A549 (cell line): Measurements from ENCODE around the gene UTP11. TPM values are rescaled to one million over a fixed set of nuclear protein-coding genes. Genes with fewer than 3 reads are reported as not detected.

Source experiments
- ATAC-seq, 2 experiments: fragments of 200-7000 bp in 1 of 2; fragments of >200 bp in 1 of 2; cut with Nextera tagmentation in 1 of 2; cut with Tn5 transposase in 1 of 2; 3 replicates each; pipeline versions ENCODE4 v1.8.0 to v1.9.1; 2018 to 2020; ENCODE audit warnings: mild to moderate bottlenecking in 1 of 2, moderate library complexity in 1 of 2
- CTCF ChIA-PET: fragments of 300-600 bp; sonication (Branson Sonifier 250); formaldehyde crosslinking; extraction: SDS; loops from one replicate; lab custom pipeline; 2021; ENCODE audit warnings: antibody characterized with exemption, inconsistent platforms; lab: Yijun Ruan, JAX
- POLR2A ChIA-PET: fragments of 350-600 bp; formaldehyde crosslinking; extraction: SDS; loops from one replicate; lab custom pipeline; 2021; ENCODE audit warnings: antibody characterized with exemption, inconsistent platforms; lab: Yijun Ruan, JAX
- DNase-seq, 2 experiments: peaks; one replicate each; pipeline versions ENCODE4 v3.0.0 to v3.0.0-alpha.2; 2011 to 2016; ENCODE audit warnings: low read depth in 1 of 2, low spot score in 1 of 2
- FAIRE-seq: peaks from 2 replicates; lab custom pipeline; 2011; peaks lifted over from hg19 to GRCh38; lab: Jason Lieb, UNC
- H3K27ac ChIP-seq, 2 experiments: fragments of >200 bp; sonication (Bioruptor Twin); formaldehyde crosslinking; 3 replicates each; pipeline ENCODE4 v1.5.1; 2016 to 2017
- H3K4me1 ChIP-seq: fragments of >200 bp; sonication (Bioruptor Twin); formaldehyde crosslinking; 3 replicates; pipeline ENCODE4 v1.6.1; 2016
- H3K4me2 ChIP-seq: fragments of >200 bp; sonication (Bioruptor Twin); formaldehyde crosslinking; 3 replicates; pipeline ENCODE4 v1.6.1; 2016
- H3K4me3 ChIP-seq: fragments of >200 bp; sonication (Bioruptor Twin); formaldehyde crosslinking; 3 replicates; pipeline ENCODE4 v1.5.1; 2016
- H3K9me3 ChIP-seq: fragments of >200 bp; sonication (Bioruptor Twin); formaldehyde crosslinking; 3 replicates; pipeline ENCODE4 v1.6.1; 2016
- BHLHE40 ChIP-seq: IDR thresholded peaks from 2 replicates; pipeline ENCODE4 v1.6.1; 2012; ENCODE audit warnings: low read depth, low read length, inconsistent platforms
- CBX8 ChIP-seq: fragments of 200-600 bp; sonication (generic); IDR thresholded peaks from 2 replicates; pipeline ENCODE4 v1.6.1; 2016
- CEBPB ChIP-seq, 2 experiments: fragments of >200 bp in 1 of 2; sonication (Bioruptor Twin) in 1 of 2; formaldehyde crosslinking in 1 of 2; IDR thresholded peaks; 2 replicates each; pipeline ENCODE4 v1.6.1; 2012 to 2016
- EHF ChIP-seq: fragments of 250-450 bp; sonication (Bioruptor Pico); IDR thresholded peaks from 2 replicates; pipeline ENCODE4 v1.5.0; 2020; ENCODE audit warnings: mild to moderate bottlenecking
- GATA3 ChIP-seq: IDR thresholded peaks from 2 replicates; pipeline ENCODE4 v1.6.1; 2012; ENCODE audit warnings: borderline replicate concordance
- HEYL ChIP-seq: fragments of 250-450 bp; sonication (Bioruptor Pico); IDR thresholded peaks from 2 replicates; pipeline ENCODE4 v1.8.0; 2021; ENCODE audit warnings: mild to moderate bottlenecking, moderate library complexity
- HOXA7 ChIP-seq: fragments of 250-450 bp; sonication (Bioruptor Pico); IDR thresholded peaks from 2 replicates; pipeline ENCODE4 v1.5.0; 2020; ENCODE audit warnings: mild to moderate bottlenecking, moderate library complexity
- HOXB13 ChIP-seq: fragments of 250-450 bp; sonication (Bioruptor Pico); IDR thresholded peaks from 2 replicates; pipeline ENCODE4 v1.5.0; 2020; ENCODE audit warnings: low read depth, mild to moderate bottlenecking, moderate library complexity
- KDM5A ChIP-seq: fragments of 200-600 bp; sonication (generic); IDR thresholded peaks from 2 replicates; pipeline ENCODE4 v1.6.1; 2016; ENCODE audit warnings: antibody characterized with exemption, mild to moderate bottlenecking
- MAFK ChIP-seq: fragments of 450-650 bp; IDR thresholded peaks from 2 replicates; pipeline ENCODE4 v1.6.1; 2014; ENCODE audit not compliant: partially characterized antibody
- MAZ ChIP-seq: fragments of 150-350 bp; IDR thresholded peaks from 2 replicates; pipeline ENCODE4 v1.6.1; 2014; ENCODE audit warnings: antibody characterized with exemption, low read depth, low read length, borderline replicate concordance
- MYC ChIP-seq: IDR thresholded peaks from 2 replicates; pipeline ENCODE4 v1.6.1; 2012; ENCODE audit warnings: mild to moderate bottlenecking, inconsistent platforms, low read length, improper control_type of control experiment, borderline replicate concordance
- NR3C1 ChIP-seq: fragments of >200 bp; sonication (Bioruptor Twin); formaldehyde crosslinking; IDR thresholded peaks from 3 replicates; pipeline ENCODE4 v1.6.1; 2017
- POLR2AphosphoS2 ChIP-seq: conservative IDR thresholded peaks from 2 replicates; pipeline ENCODE4 v1.6.1; 2012; ENCODE audit warnings: low read length, improper control_type of control experiment, inconsistent platforms
- SMC3 ChIP-seq: fragments of >200 bp; sonication (Bioruptor Twin); formaldehyde crosslinking; IDR thresholded peaks from 3 replicates; pipeline ENCODE4 v1.6.1; 2018; ENCODE audit warnings: inconsistent platforms
- TFCP2L1 ChIP-seq: fragments of 250-450 bp; sonication (Bioruptor Pico); IDR thresholded peaks from 2 replicates; pipeline ENCODE4 v1.5.0; 2021; ENCODE audit warnings: mild to moderate bottlenecking
- ZFP36 ChIP-seq: fragments of 450-650 bp; IDR thresholded peaks from 2 replicates; pipeline ENCODE4 v1.6.1; 2014; ENCODE audit warnings: borderline replicate concordance; ENCODE audit not compliant: partially characterized antibody
- WGBS: methylation state at CpG from one replicate; pipeline ENCODE4 v1.1.6; 2017; ENCODE audit errors: missing lambda C conversion rate; 5-methylcytosine and 5-hydroxymethylcytosine counted together
- polyA plus RNA-seq, 4 experiments: library from polyadenylated mRNA; depleted of rRNA in 3 of 4; stranded (reverse); fragments of >200 nt; fragmentation: RNase III in 1 of 4; extraction: RNeasy Plus Mini Kit Qiagen cat#74134 plus additional on column Dnase treatment in 1 of 4; gene quantifications; 2 replicates in 3 of 4; 3 replicates in 1 of 4; pipeline ENCODE4 v1.2.3, GENCODE V29; 2011 to 2017
- TF ChIP-seq, protein P1 (sequence below): IDR thresholded peaks from 2 replicates; pipeline ENCODE4 v1.6.1; 2012
- TF ChIP-seq, protein P2 (sequence below): fragments of 450-650 bp; IDR thresholded peaks from 2 replicates; pipeline ENCODE4 v1.6.1; 2014; ENCODE audit warnings: antibody characterized with exemption
- TF ChIP-seq, protein P3 (sequence below): IDR thresholded peaks from 2 replicates; pipeline ENCODE4 v1.6.1; 2012

The UTP11 gene
- polyA plus RNA-seq, 2 of the 4 experiments (the other 2 are of a cell fraction): 37.6 to 44.8 TPM

DNA sequence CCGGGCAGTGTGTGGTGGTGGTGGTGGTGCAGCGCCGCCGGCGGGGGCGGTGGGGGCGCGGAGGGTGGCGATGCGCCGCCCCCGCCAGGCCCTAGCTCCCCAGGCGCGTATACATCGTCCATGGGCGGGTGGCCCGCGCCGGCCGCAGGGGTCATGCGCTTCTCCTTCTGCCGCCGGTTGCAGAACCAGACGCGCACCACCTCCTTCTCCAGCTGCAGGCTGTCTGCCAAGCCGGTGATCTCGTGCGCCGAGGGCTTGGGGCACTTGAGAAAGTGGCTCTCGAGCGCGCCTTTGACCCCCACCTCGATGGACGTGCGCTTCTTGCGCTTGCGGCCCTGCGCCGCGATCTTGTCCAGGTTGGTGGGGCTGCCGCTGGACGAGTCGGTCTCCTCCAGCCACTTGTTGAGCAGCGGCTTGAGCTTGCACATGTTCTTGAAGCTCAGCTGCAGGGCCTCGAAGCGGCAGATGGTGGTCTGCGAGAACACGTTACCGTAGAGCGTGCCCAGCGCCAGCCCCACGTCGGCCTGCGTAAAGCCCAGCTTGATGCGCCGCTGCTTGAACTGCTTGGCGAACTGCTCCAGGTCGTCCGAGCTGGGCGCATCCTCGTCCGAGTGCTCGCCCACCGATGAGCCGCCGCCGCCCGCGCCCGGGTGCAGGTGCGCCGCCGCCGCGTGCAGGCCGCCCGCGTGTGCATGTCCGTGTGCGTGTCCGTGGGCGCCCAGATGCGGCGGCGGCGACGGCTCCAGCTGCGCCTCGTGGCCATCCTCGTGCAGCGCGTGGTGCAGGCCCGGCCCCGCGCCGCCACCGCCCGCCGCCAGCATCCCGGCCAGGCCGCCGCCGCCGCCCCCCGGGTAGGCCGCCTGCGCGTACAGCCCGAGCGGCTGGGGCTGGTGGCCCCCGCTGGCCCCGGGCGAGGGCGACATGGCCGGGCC, 33.1 kb downstream of the UTP11 start:
- FAIRE-seq: no peak
- ChIA-PET POLR2A (no interaction called here), CTCF (interaction anchor here (0.5 to 1.9 kb wide), 3 partner anchors 12 to 1295 kb away, joined by 3 to 4 read pairs (median 4); no protein-coding TSS in a partner anchor)
- peak overlapping the region; percentile 99 for H3K4me2 ChIP-seq
- no peaks in the 10 kb centered on the region for H3K9me3 ChIP-seq
- TF ChIP-seq NR3C1 (no peak), KDM5A (no peak), HOXA7 (CRISPR knock-in tag) (no peak), HEYL (CRISPR knock-in tag) (no peak), MAZ (no peak)
- TF ChIP-seq, protein P1, sequence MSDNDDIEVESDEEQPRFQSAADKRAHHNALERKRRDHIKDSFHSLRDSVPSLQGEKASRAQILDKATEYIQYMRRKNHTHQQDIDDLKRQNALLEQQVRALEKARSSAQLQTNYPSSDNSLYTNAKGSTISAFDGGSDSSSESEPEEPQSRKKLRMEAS: peak; percentile 17; the same call in 1 of the 2 replicates
- WGBS: no CpG with 5 or more reads among the region's 115 CpGs
- peak overlapping the region; percentile 59 for H3K4me3 ChIP-seq
- ATAC-seq: no peak
- H3K27ac ChIP-seq: no peak overlapping the region
- peaks cover 18% of the 10 kb centered on the region; the same call in 2 of the 3 replicates for H3K4me1 ChIP-seq
- DNase-seq: peak in 1 of 2 experiments; percentile 50

- WGBS: 4% methylated on average over 9 of the region's 92 CpGs
- Histone ChIP-seq H3K4me1 (peaks cover 18% of the 10 kb centered on the region; the same call in 2 of the 3 replicates), H3K4me2 (peak within 1 kb of the TSS; percentile 99), H3K9me3 (no peaks in the 10 kb centered on the region), H3K4me3 (peak within 1 kb of the TSS; percentile 59), H3K27ac (peak within 1 kb of the TSS in 1 of 2 experiments; percentile 61; a peak in 3 of 6 replicates)
- no peak for FAIRE-seq
- peak in 1 of 2 experiments; percentile 1; a peak in 1 of 6 replicates for ATAC-seq
- CTCF ChIA-PET: interaction anchor here (1.9 kb wide), 1 partner anchor 12 kb away, joined by 4 read pairs; no protein-coding TSS in a partner anchor
- POLR2A ChIA-PET: interaction anchor here (0.6 kb wide), 1 partner anchor 430 kb away, joined by 4 read pairs; no protein-coding TSS in a partner anchor
- DNase-seq: no peak
- TF ChIP-seq MYC (no peak), BHLHE40 (no peak), ZFP36 (no peak), EHF (CRISPR knock-in tag) (no peak), TFCP2L1 (CRISPR knock-in tag) (no peak), KDM5A (no peak), CEBPB (IDR thresholded peaks at IDR 0.05) (no peak), HOXB13 (CRISPR knock-in tag) (no peak), CBX8 (no peak)
- TF ChIP-seq, protein P2, sequence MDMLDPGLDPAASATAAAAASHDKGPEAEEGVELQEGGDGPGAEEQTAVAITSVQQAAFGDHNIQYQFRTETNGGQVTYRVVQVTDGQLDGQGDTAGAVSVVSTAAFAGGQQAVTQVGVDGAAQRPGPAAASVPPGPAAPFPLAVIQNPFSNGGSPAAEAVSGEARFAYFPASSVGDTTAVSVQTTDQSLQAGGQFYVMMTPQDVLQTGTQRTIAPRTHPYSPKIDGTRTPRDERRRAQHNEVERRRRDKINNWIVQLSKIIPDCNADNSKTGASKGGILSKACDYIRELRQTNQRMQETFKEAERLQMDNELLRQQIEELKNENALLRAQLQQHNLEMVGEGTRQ: no peak
These were observed 33.9 kb downstream of the UTP11 start, which contains the start of gene POU3F1 for GRCh38 chr1:38046333-38046883. POU3F1 (minus strand) TSS chr1:38046793; CDS start chr1:38046743, 50 bp downstream.

GRCh38 chr1:38046884-38047602, 34.5 kb downstream of the UTP11 start:
- TF ChIP-seq SMC3: no peak
- no peak for TF ChIP-seq POLR2AphosphoS2
- no peak for TF ChIP-seq MAFK
- no peak for TF ChIP-seq GATA3
- no peak for TF ChIP-seq HOXB13 (CRISPR knock-in tag)
- TF ChIP-seq NR3C1: no peak
- TF ChIP-seq, protein P1: peak; percentile 78
- TF ChIP-seq, protein P3, sequence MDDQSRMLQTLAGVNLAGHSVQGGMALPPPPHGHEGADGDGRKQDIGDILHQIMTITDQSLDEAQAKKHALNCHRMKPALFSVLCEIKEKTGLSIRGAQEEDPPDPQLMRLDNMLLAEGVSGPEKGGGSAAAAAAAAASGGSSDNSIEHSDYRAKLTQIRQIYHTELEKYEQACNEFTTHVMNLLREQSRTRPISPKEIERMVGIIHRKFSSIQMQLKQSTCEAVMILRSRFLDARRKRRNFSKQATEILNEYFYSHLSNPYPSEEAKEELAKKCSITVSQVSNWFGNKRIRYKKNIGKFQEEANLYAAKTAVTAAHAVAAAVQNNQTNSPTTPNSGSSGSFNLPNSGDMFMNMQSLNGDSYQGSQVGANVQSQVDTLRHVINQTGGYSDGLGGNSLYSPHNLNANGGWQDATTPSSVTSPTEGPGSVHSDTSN: peak; percentile 28; the same call in 1 of the 2 replicates
- Histone ChIP-seq H3K4me3 (peak overlapping the region; percentile 59), H3K4me2 (peak overlapping the region; percentile 99), H3K4me1 (peaks cover 18% of the 10 kb centered on the region; the same call in 2 of the 3 replicates), H3K27ac (peak overlapping the region in 1 of 2 experiments; percentile 61; a peak in 3 of 6 replicates), H3K9me3 (no peaks in the 10 kb centered on the region)
- ChIA-PET POLR2A (interaction anchor here (0.5 to 0.6 kb wide), 2 partner anchors 108 to 429 kb away, joined by 3 to 4 read pairs; no protein-coding TSS in a partner anchor), CTCF (interaction anchor here (1.3 to 1.9 kb wide), 2 partner anchors 11 to 25 kb away, joined by 4 to 5 read pairs; no protein-coding TSS in a partner anchor)
- ATAC-seq (peak; percentile 77 to 91), FAIRE-seq (no peak), DNase-seq (peak; percentile 65 to 68)
- 11% methylated on average over 19 of the region's 99 CpGs for WGBS
